ENCODE results near the gene GMPR.

DNA sequence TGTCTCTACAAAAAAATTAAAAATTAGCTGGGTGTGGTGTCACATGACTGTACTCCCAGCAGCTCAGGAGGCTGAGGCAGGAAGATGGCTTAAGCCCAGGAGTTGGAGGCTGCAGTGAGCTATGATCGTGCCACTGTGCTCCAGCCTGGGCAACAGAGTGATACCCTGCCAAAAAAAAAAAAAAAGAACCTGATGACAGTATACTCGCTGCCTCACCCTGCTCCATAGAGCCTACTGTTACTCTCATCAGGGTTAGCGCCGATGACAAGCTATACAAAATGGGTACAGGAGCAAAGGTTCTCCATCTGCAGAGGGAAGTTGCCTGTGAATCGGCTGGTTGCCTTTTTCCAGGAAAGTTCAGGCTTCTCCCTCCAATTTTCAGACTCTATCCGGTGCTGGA, 53.4 kb downstream of the GMPR start:
- TF ChIP-seq EZH2phosphoT487 (conservative IDR thresholded peaks at IDR 0.05; ENCODE audit: low read length) (no peak), CTCF (IDR thresholded peaks at IDR 0.05; ENCODE audit: insufficient read depth, low read length, poor library complexity, severe bottlenecking) (no peak)

Data from SU-DHL-6 (cell line).